ENCODE results near the gene ALDH1L1.

DNA sequence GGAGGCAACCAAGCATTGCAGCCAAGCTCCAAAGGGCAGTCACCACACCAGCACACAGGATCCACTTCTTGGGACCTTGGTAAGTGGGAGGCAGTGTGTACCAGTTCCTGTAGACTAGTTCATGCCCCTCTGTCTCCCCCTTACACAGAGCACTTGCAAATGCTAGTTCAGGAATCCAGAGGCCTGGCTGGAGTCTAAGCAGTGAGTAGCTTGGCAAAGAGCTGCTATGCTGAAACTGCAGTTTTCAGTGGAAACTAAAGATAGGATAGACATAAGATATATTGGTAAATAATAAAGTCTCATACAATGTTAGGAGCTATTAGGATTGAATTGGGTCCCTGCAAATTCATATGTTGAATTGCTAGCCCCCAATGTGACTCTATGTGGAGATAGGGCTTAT lies 82.6 kb downstream of the ALDH1L1 start:
- TF ChIP-seq KLF17 (tag by site-specific recombination; IDR thresholded peaks at IDR 0.05) = no peak
- TF ChIP-seq CTCF (tag by site-specific recombination; IDR thresholded peaks at IDR 0.05) = no peak
- TF ChIP-seq, protein P1, sequence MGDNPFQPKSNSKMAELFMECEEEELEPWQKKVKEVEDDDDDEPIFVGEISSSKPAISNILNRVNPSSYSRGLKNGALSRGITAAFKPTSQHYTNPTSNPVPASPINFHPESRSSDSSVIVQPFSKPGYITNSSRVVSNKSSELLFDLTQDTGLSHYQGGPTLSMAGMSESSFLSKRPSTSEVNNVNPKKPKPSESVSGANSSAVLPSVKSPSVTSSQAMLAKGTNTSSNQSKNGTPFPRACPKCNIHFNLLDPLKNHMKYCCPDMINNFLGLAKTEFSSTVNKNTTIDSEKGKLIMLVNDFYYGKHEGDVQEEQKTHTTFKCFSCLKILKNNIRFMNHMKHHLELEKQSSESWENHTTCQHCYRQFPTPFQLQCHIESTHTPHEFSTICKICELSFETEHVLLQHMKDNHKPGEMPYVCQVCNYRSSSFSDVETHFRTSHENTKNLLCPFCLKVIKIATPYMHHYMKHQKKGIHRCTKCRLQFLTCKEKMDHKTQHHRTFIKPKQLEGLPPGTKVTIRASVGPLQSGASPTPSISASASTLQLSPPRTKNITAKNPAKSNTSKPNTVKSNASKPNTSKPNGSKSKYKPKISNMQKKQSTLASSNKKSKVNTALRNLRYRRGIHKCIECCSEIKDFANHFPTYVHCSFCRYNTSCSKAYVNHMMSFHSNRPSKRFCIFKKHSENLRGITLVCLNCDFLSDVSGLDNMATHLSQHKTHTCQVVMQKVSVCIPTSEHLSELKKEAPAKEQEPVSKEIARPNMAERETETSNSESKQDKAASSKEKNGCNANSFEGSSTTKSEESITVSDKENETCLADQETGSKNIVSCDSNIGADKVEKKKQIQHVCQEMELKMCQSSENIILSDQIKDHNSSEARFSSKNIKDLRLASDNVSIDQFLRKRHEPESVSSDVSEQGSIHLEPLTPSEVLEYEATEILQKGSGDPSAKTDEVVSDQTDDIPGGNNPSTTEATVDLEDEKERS (tag by site-specific recombination; IDR thresholded peaks at IDR 0.05) = no peak
- no peak for TF ChIP-seq ZNF530 (tag by site-specific recombination; IDR thresholded peaks at IDR 0.05; ENCODE audit: low read depth)
- TF ChIP-seq, protein P2, sequence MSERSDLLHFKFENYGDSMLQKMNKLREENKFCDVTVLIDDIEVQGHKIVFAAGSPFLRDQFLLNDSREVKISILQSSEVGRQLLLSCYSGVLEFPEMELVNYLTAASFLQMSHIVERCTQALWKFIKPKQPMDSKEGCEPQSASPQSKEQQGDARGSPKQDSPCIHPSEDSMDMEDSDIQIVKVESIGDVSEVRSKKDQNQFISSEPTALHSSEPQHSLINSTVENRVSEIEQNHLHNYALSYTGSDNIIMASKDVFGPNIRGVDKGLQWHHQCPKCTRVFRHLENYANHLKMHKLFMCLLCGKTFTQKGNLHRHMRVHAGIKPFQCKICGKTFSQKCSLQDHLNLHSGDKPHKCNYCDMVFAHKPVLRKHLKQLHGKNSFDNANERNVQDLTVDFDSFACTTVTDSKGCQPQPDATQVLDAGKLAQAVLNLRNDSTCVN (tag by site-specific recombination; optimal IDR thresholded peaks at IDR 0.05) = no peak
- no peak for TF ChIP-seq PRDM10 (tag by site-specific recombination; IDR thresholded peaks at IDR 0.05)
